ENCODE results near the gene MYL6.
A peak's percentile ranks its signal among the peaks of the same experiment; 100 is the strongest.

MYL6 gene

DNA sequence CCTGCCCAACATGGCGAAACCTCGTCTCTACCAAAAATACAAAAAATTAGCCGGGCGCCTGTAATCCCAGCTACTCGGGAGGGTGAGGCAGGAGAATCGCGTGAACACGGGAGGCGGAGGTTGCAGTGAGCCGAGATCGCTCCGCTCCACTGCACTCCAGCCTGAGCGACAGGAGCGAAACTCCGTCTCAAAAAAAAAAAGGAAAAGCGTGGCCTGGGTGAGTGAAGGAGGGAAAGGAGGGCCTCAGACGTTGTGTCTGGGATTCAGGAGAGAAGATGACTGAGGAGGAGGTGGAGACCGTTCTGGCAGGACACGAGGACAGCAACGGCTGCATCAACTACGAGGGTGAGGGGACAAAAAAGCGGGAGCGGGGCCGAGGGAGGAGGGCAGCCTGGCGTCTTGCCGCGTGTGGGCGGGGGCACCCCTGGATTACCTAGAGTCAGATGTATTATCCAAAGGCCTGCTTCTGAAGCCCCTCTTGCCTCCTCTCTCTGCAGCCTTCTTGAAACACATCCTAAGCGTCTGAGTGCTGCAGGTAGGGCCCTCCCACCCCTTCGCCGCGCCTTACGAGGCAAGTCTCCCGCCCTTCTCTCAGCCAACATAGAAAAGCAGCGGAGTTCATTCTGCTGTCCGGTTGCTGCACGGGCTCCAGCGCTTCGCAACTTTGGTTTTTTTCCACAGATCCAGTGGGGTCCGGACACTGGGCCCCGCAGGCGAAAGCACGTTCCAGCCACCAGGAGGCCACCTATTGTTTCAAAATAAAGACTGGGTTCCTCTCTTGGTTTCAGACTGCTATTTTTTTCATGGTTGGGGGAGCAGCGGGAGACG lies 744 bp upstream of the MYL6 start:
- peak; percentile 24 to 26 for ATAC-seq

GRCh38 chr12:56158926-56159461 lies 835 bp downstream of the MYL6 start:
- no peak for ATAC-seq

GRCh38 chr12:56159482-56160192 lies 1.5 kb downstream of the MYL6 start:
- no peak for ATAC-seq

DNA sequence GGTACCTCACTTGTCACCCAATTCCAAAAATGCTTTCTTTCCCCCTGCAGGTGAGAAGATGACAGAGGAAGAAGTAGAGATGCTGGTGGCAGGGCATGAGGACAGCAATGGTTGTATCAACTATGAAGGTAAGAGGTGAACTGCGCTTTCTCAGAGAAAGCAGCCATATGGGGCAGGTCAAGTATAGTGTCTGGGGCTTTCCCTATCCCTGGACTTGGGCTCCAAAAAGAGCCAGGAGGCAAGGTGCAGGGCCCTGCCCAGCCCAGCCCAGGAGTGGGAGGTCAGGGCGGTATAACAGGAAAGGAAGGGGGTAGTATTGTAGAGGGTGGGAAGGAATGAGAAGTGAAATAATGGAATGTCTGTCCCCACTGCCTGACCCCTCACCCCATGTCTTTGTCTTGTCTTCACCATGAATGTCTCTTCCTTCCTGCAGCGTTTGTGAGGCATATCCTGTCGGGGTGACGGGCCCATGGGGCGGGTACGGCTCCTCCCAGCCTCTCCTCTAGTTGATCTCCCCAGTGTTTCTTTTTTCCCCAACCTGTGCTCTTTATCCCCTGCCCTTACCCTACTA lies 2.1 kb downstream of the MYL6 start:
- peak; percentile 28 to 53 for ATAC-seq

GRCh38 chr12:56160894-56161689 lies 2.9 kb downstream of the MYL6 start:
- no peak for ATAC-seq

GRCh38 chr12:56161690-56162351 lies 3.7 kb downstream of the MYL6 start:
- no peak for ATAC-seq

- no peak for ATAC-seq
Observed at GRCh38 chr12:56162468-56163290, 4.5 kb downstream of the MYL6 start.

DNA sequence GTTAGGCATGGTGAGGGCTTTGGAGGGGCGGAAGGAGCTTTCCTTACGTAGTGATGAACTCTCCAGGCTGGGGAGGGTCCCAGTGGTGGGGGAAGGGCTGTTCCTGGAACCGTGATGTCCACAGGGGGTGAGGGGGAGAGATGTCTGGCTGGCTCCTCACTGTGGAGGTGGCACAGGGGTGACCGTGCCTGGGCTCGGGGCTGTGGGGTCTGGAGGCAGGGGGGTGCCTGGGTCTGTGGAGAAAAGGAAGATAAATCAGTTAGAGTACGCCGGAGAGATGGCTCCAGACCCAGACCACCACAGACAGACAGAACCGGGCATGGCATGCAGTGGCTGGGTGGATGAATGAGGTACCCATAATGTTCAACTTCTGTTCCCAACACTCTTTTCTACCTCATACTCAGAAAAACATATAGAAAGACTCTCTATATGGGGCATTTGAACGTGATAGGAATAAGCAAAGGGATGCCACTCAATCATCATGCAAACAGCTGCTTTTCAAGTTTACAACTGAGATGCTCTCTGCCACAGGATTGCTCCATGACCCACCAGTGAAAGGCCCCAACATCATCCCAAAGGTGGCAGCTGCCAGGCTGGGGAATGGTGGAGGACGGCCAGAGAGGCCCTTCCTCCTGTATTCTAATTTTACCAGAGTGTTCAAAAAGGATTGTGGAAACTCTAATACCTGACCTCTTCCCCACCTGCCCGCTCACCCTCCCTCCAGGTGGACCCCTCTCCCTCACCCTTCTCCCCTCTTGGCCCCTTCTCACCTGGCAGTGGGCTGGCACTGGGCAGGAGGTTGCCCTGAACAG lies 5.6 kb downstream of the MYL6 start:
- ATAC-seq = no peak

DNA sequence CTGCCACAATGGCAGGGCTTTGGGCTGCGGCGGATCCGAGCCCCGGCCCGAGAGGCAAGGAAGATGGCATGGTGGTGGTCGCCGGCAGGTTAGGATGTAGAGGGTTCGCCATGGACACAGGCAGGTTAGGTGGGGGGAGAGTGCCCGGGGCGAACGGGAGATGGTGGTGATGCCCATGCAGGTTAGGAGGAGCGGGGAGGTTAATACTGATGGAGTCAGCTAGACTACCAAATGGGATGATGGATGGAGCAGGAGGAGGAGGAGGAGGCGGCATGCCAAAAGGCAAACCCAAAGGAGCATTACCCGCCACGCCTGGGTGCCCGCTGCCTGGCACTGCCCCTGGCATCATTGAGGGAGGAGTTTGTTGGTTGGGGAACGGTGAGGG lies 6.2 kb downstream of the MYL6 start:
- no peak for ATAC-seq

DNA sequence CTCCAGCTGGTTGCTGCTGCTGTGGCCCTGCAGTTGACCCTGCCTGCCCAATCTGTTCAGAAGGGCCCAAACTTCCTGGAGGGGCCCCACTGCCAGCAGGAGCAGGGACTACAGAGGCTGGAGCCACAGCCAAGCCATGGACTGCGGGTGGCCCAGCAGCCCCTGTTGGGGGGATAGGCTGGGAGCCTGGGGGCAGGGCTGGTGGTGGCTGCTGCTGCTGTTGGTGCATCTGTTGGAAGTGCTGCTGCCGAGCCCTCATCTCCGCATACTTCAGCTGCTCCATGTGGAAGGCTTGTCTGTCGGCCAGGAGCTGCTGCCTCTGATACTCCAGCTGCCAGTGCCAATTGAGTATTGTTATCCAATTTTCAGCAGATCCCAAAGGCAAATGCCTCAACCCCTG lies 7.2 kb downstream of the MYL6 start:
- ATAC-seq = no peak

DNA sequence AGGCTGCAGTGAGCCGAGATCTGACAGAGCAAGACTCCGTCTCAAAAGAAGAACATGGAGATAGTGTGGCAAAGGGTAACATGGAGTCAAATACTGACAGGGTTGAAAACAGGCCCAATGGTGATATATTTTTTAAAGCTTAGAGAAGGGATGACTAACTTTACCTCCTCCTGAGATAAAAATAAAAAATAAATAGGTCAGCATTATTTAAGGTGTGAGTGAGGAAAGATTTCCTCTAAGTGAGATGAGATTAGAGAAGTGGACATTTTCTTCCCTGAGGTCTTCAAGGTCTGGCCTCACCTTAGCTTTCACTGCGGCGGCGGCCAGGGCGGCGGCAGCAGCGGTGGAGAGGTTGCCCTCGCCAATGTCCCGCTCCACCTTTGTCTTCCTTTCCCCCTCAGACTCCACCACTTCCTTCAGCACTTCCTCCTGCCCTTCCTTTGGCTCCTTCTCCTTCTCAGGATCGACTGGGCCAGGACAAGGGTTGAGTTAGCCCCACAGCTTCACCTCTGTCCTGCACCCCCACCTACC lies 11.1 kb downstream of the MYL6 start:
- ATAC-seq = no peak

- ATAC-seq = no peak
Observed at GRCh38 chr12:56172839-56173238, 14.7 kb downstream of the MYL6 start.

DNA sequence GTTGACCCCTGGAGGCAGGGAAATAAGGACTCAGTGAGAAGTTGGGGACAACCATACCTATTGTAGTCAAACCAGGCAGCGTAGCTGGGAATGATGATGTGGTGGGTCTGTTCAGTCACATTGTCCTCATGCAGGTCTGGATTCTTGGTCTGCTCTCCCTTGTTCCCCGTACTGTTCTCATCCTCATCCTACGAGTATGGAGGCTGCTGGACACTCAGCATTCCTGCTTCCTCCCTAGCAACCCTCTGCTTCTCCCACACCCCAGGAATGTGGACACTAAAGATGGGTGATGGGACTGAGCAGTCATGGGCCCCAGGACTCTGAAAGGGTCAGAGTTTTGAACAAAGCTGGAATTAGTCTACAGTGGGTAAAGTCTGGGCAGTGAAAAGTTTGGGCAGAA lies 20.2 kb downstream of the MYL6 start:
- no peak for ATAC-seq

DNA sequence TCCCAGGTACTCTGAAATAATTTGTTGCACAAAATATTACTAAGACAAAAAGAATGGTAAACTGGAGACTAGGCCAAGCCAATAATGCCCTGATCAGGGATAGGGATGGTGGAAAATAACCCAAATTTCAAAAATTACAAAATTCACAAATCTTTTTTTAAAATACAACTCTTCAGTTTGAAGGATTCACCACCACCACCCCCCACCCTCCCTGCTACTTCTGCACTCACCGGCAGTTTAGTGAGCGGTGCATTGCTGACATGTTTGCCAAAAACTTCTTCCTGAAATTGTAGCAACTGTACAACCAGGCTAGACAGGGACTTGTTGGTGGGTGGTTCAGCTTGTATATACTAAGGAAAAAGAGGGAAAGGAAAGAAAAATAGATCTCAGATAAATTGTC lies 28.8 kb downstream of the MYL6 start:
- ATAC-seq = no peak

GRCh38 chr12:56188131-56188777 lies 30.1 kb downstream of the MYL6 start:
- ATAC-seq = no peak

DNA sequence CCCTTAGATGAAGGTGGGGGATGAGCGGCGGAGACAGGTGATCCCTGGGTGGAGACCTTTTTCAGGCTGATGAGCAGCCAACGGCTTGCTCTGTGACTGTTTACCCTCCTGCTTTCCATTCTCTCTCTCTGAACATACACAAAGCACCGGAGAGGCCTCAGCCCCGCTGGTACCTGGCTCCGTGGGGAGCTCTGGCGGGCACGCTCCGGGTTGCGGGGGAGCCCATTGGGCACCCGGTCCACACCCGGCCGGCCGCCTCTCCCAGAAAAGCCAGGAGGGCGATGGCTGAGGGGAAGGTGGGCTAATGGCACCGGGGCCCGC lies 30.6 kb downstream of the MYL6 start:
- ATAC-seq = peak in 1 of 2 donors; percentile 2

DNA sequence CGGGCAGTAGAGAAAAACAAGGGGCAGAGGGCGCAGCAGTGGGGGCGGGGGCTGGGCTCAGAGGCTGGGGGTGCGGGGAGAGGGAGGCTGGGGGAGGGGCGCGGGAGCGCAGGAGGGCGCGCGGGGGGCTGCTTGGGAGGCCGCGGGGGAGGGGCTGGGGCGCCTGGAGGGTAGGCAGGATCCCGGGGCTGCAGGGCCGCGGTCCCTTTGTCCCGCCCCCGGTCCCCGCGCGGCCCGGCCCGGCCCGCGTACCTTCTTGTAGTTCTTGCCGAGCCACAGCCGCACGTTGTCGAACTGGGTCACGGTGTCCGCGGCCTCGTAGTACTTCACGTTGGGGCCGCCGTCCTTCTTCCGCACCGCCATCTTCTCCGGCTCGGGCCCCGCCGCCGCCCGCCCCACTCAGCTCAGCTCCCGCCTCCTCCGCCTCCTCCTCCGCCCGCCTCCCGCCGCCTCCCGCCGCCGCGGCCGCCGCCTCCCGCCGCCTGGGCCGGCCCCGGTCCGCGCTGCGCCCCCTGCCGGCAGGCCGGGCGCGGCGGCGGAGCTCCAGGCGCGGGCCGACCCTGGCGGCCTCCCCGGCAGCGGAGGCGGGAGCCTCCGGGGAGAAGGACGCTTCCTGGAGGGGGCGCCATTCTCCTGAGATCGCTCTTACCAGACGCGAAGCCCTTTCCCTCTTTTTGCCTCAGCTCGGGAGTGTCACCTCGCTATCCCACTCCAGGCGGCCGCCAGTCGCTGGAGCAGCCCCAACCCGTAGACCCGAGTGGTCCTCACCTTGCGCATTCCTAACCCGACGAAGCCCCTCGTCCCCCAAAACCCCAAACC lies 31.1 kb downstream of the MYL6 start, which contains the start of gene SMARCC2:
SMARCC2 (minus strand) TSS at position 385 of the 819 bp plus-strand sequence; CDS start at position 363, 22 bp downstream.
- peak; percentile 86 to 88 for ATAC-seq

GRCh38 chr12:56189918-56190694 lies 31.9 kb downstream of the MYL6 start:
- peak; percentile 44 to 51 for ATAC-seq
